DND-41 (cell line): ENCODE results near the gene WWTR1.

Source experiments
- ATAC-seq: fragments of 200-7000 bp; cut with Tn5 transposase; 3 replicates; pipeline ENCODE4 v1.9.1; 2021; ENCODE audit warnings: low read depth; ENCODE audit not compliant: insufficient read depth
- DNase-seq: peaks from one replicate; pipeline ENCODE4 v3.0.0-alpha.2; 2020
- H2AFZ ChIP-seq: 2 replicates; pipeline ENCODE4 v1.6.0; 2012; ENCODE audit warnings: low read depth, low read length
- H3K27ac ChIP-seq: 2 replicates; pipeline ENCODE4 v1.5.1; 2012; ENCODE audit warnings: low read length, inconsistent platforms
- H3K27me3 ChIP-seq: fragments of 200-600 bp; sonication (generic); 2 replicates; pipeline ENCODE4 v1.6.0; 2012; ENCODE audit warnings: low read length, mild to moderate bottlenecking, inconsistent platforms; ENCODE audit not compliant: insufficient read depth, poor library complexity
- H3K36me3 ChIP-seq: 2 replicates; pipeline ENCODE4 v1.5.1; 2012; ENCODE audit warnings: low read length, inconsistent platforms; ENCODE audit not compliant: insufficient read depth
- H3K4me1 ChIP-seq: 2 replicates; pipeline ENCODE4 v1.5.1; 2012; ENCODE audit warnings: mild to moderate bottlenecking, low read length; ENCODE audit not compliant: insufficient read depth
- H3K4me2 ChIP-seq: 2 replicates; pipeline ENCODE4 v1.6.0; 2012; ENCODE audit warnings: mild to moderate bottlenecking, moderate library complexity, low read length, inconsistent platforms; ENCODE audit not compliant: insufficient read depth
- H3K4me3 ChIP-seq, 2 experiments: fragments of 200-600 bp in 1 of 2; shearing (Covaris generic) in 1 of 2; 2 replicates each; pipeline ENCODE4 v1.5.1; 2012 to 2016; ENCODE audit warnings: inconsistent platforms in 2 of 2, low read length in 2 of 2, mild to moderate bottlenecking in 2 of 2, low read depth in 1 of 2, moderate library complexity in 1 of 2
- H3K79me2 ChIP-seq: 2 replicates; pipeline ENCODE4 v1.6.0; 2012; ENCODE audit warnings: low read length, inconsistent platforms; ENCODE audit not compliant: insufficient read depth
- H3K9ac ChIP-seq: 2 replicates; pipeline ENCODE4 v1.6.0; 2012; ENCODE audit warnings: low read depth, mild to moderate bottlenecking, inconsistent platforms, low read length, moderate library complexity
- H3K9me3 ChIP-seq: 2 replicates; pipeline ENCODE4 v1.5.1; 2012; ENCODE audit warnings: low read length, moderate library complexity, mild to moderate bottlenecking, inconsistent platforms; ENCODE audit not compliant: insufficient read depth, severe bottlenecking
- H4K20me1 ChIP-seq: 2 replicates; pipeline ENCODE4 v1.6.0; 2012; ENCODE audit warnings: low read length; ENCODE audit not compliant: insufficient read depth
- CTCF ChIP-seq: IDR thresholded peaks from 2 replicates; pipeline ENCODE4 v1.5.1; 2012; ENCODE audit warnings: borderline replicate concordance, low read length, moderate library complexity, mild to moderate bottlenecking; ENCODE audit not compliant: poor library complexity, severe bottlenecking; ENCODE audit errors: extremely low read depth
- EZH2 ChIP-seq: IDR thresholded peaks from 3 replicates; pipeline ENCODE4 v1.6.1; 2012; ENCODE audit warnings: borderline replicate concordance, low read depth, mild to moderate bottlenecking, moderate library complexity, low read length, inconsistent platforms; ENCODE audit not compliant: severe bottlenecking

The WWTR1 gene

GRCh38 chr3:149468504-149469212 is 189.2 kb downstream of the WWTR1 start:
- H3K9me3 ChIP-seq: no peaks in the 10 kb centered on the region
- TF ChIP-seq CTCF (no peak), EZH2 (no peak)
- no peak overlapping the region for H3K4me3 ChIP-seq
- H4K20me1 ChIP-seq: no peaks in the 10 kb centered on the region
- H3K27ac ChIP-seq: no peak overlapping the region
- ATAC-seq (no peak), DNase-seq (no peak)
- H3K79me2 ChIP-seq: no peaks in the 10 kb centered on the region
- no peak overlapping the region for H2AFZ ChIP-seq
- no peak overlapping the region for H3K4me2 ChIP-seq
- no peaks in the 10 kb centered on the region for H3K36me3 ChIP-seq
- peaks cover 9% of the 10 kb centered on the region for H3K27me3 ChIP-seq
- H3K4me1 ChIP-seq: no peaks in the 10 kb centered on the region
- no peak overlapping the region for H3K9ac ChIP-seq
